ENCODE measurements around the gene DPAGT1.

GRCh38 chr11:119091178-119091577 lies 10.5 kb downstream of the DPAGT1 start:
- TF ChIP-seq EZH2 (IDR thresholded peaks at IDR 0.05; ENCODE audit: borderline replicate concordance, low read depth, low read length, severe bottlenecking) (no peak), CTCF (IDR thresholded peaks at IDR 0.05; ENCODE audit: borderline replicate concordance, extremely low read depth, low read length, poor library complexity, severe bottlenecking) (no peak)

All from DND-41 (cell line).